C4-2B (cell line): Measurements from ENCODE around the gene AHDC1.

Experiments used
- ZFX ChIP-seq: fragments of 450-650 bp; IDR thresholded peaks from 2 replicates; pipeline ENCODE4 v1.6.1; 2017
- TF ChIP-seq, protein P1 (sequence below): fragments of 450-650 bp; conservative IDR thresholded peaks from 2 replicates; pipeline ENCODE4 v1.5.1; 2017; ENCODE audit warnings: mild to moderate bottlenecking

DNA sequence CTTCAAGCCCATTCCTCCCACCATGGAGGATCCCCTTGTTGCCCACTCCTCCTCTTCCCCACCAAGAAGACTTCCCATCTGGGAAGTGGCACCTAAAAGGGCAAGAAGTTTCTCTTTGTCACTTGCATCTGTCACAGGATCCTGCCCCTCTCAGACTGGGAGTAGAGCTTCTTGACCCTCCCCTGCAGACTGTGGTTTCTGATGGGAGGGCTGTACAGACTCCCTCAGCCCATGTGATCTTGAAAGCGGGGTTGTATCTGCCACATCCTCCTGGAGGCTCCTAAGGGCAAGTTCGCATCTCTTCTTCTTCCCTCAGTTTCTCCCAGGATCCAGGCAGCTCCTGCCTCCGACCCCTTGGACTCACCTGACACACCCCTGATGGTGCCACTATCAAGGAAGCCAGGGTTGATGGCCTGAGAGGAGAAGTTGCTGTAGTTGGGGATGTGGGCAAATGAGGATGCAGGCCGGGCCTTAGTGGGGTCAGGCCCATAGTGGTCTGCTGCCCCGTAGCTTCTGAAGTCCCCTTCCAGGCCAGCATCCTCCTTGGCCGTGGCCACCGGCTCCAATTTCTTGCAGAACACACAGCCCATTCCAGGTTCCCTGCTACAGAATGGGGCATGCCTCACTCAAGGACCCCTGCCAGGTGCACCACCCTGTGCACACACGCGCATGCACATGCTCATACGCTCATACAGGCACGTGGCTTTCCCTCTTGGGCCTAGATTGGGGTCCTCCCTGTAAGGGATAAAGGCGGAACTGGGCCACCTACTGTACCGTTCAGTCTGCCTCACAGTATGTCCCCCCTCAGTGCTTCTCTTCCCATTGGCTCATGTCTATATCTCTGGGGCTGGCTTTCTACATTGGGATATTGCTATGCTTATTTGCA, 19.6 kb upstream of the AHDC1 start:
- TF ChIP-seq, protein P1, sequence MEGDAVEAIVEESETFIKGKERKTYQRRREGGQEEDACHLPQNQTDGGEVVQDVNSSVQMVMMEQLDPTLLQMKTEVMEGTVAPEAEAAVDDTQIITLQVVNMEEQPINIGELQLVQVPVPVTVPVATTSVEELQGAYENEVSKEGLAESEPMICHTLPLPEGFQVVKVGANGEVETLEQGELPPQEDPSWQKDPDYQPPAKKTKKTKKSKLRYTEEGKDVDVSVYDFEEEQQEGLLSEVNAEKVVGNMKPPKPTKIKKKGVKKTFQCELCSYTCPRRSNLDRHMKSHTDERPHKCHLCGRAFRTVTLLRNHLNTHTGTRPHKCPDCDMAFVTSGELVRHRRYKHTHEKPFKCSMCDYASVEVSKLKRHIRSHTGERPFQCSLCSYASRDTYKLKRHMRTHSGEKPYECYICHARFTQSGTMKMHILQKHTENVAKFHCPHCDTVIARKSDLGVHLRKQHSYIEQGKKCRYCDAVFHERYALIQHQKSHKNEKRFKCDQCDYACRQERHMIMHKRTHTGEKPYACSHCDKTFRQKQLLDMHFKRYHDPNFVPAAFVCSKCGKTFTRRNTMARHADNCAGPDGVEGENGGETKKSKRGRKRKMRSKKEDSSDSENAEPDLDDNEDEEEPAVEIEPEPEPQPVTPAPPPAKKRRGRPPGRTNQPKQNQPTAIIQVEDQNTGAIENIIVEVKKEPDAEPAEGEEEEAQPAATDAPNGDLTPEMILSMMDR, result no peak
- TF ChIP-seq ZFX, result no peak
